Fibroblast of mammary gland (primary cell): Measurements from ENCODE around the gene LRP5.

ENCODE experiments used
- DNase-seq: peaks from one replicate; pipeline ENCODE4 v3.0.0-alpha.2; 2010; ENCODE audit warnings: low read depth
- H3K4me3 ChIP-seq: 2 replicates; pipeline ENCODE4 v1.5.1; 2011; ENCODE audit warnings: low read depth, mild to moderate bottlenecking, low read length, moderate library complexity; ENCODE audit not compliant: control insufficient read depth
- TF ChIP-seq, protein P1 (sequence below): conservative IDR thresholded peaks from 2 replicates; pipeline ENCODE4 v1.5.1; 2011; ENCODE audit warnings: low read depth, low read length, inconsistent platforms; ENCODE audit not compliant: control insufficient read depth, insufficient read depth

The LRP5 gene

DNA sequence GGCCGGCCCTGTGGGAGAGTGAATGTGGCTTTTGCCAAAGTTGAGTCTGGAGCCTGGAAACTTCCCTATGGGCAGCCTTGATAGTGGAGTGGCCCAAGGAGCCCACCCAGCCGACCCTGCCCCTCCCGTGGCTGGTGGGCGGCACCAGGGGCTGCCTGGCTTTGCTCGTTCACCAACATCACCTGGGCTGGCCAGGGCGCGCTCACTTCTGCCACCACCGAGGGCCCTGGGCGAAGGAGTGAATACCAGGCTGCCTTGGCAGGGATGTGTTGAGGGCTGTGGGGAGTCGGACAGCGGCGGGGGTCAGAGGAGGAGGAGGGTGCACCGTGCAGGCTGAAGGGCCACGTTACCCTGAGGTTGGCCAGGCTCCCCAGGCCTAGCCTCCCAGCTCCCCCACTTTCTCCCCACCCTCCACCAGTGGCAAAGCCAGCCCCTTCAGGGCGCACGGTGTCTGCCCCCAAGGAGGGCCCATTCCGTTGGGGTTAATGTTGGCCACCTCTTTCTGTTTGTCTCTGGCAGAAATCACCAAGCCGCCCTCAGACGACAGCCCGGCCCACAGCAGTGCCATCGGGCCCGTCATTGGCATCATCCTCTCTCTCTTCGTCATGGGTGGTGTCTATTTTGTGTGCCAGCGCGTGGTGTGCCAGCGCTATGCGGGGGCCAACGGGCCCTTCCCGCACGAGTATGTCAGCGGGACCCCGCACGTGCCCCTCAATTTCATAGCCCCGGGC is 125.7 kb downstream of the LRP5 start:
- no peak overlapping the region for H3K4me3 ChIP-seq
- DNase-seq = no peak
- TF ChIP-seq, protein P1, sequence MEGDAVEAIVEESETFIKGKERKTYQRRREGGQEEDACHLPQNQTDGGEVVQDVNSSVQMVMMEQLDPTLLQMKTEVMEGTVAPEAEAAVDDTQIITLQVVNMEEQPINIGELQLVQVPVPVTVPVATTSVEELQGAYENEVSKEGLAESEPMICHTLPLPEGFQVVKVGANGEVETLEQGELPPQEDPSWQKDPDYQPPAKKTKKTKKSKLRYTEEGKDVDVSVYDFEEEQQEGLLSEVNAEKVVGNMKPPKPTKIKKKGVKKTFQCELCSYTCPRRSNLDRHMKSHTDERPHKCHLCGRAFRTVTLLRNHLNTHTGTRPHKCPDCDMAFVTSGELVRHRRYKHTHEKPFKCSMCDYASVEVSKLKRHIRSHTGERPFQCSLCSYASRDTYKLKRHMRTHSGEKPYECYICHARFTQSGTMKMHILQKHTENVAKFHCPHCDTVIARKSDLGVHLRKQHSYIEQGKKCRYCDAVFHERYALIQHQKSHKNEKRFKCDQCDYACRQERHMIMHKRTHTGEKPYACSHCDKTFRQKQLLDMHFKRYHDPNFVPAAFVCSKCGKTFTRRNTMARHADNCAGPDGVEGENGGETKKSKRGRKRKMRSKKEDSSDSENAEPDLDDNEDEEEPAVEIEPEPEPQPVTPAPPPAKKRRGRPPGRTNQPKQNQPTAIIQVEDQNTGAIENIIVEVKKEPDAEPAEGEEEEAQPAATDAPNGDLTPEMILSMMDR = no peak

GRCh38 chr11:68438658-68439259 is 126.4 kb downstream of the LRP5 start:
- peak; percentile 24 for DNase-seq
- H3K4me3 ChIP-seq = no peak overlapping the region
- TF ChIP-seq, protein P1 = no peak

DNA sequence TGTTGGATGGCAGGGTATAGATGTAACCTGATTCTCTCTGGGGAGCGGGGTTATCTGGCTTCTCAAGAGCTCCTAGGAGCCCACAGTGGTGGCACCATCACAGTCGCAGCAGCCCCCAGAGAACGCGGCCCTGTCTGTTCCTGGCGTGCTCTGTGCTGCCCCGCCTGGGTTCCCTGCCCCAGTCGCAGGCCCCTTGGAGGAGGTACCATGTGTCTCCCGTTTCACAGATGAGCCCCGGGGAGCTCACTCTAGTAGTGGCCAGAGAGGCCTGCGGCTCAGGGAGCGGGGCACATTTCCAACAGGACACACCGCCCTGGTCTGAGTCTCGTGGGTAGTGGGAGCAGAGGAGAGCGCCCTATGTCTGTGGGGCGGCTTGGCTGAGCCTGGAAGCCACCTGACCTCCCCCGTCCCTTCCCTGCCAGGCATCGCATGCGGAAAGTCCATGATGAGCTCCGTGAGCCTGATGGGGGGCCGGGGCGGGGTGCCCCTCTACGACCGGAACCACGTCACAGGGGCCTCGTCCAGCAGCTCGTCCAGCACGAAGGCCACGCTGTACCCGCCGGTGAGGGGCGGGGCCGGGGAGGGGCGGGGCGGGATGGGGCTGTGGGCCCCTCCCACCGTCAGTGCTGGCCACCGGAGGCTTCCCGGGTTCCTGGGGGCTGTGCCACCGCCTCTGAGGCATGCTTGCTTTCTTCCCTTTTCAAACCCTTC is 127.1 kb downstream of the LRP5 start:
- TF ChIP-seq, protein P1 = no peak
- DNase-seq = no peak
- H3K4me3 ChIP-seq = no peak overlapping the region

- TF ChIP-seq, protein P1 = no peak
- no peak overlapping the region for H3K4me3 ChIP-seq
- DNase-seq = no peak
Measured at GRCh38 chr11:68440224-68440623, 127.8 kb downstream of the LRP5 start.

DNA sequence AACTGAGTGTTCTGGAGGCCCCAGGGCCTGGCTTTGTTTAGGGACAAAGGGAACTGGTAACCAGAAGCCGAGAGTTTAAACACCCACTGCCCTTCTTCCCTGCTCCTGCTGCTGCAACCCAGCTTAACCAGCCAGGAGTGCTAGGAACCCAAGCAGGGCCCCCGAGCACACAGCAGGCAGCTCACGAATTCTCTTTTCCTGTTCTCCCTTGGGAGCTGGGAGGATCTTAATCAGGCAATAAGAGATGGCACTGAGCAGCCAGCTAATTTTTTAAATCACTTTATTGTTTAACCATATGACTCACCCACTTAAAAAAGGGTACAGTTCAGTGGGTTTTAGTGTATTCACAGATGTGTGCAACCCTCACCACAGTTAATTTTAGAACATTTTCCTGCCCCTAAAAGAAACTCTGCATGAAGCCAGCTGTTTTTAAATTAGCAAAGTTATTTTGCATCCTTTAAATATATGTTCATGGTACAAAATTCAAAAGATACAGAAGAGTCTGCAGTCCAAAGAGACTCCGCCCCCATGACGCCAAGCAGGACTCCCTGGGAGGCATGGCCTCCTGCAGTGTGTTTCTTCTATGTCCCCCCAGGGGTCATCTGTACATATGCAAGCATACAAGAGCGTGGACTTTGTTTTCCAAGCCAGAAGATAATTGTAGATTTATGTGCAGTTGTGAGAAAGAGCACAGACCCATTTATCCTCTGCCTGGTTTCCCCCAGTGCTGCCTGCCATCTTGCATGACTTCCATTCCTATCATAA is 129.3 kb downstream of the LRP5 start:
- peak; percentile 77 for DNase-seq
- no peak overlapping the region for H3K4me3 ChIP-seq
- TF ChIP-seq, protein P1 = no peak

- no peak for DNase-seq
- TF ChIP-seq, protein P1 = no peak
- H3K4me3 ChIP-seq = no peak overlapping the region
Measured at GRCh38 chr11:68442433-68442832, 130.0 kb downstream of the LRP5 start.
